Adrenal gland (tissue), 12 donors: ENCODE measurements around the gene CKAP5. TPM values are rescaled to one million over a fixed set of nuclear protein-coding genes. Genes with fewer than 3 reads are reported as not detected.

Experiments
- DNase-seq, 7 donors: peaks; one replicate each; pipeline ENCODE4 v3.0.0-alpha.2; 2019 to 2020
- H3K27ac ChIP-seq, 5 donors: fragments of 200-600 bp; sonication (generic) in 4 of 5; 1 replicate in 3 of 5; 2 replicates in 2 of 5; pipeline versions ENCODE4 v1.5.1 to v1.8.0; 2016 to 2020; ENCODE audit warnings: mild to moderate bottlenecking in 1 of 5
- H3K27me3 ChIP-seq: fragments of 200-600 bp; 2 replicates; pipeline ENCODE4 v1.8.0; 2021
- H3K36me3 ChIP-seq, 2 donors: fragments of 200-600 bp; replicated peaks in 1 of 2; 1 replicate in 1 of 2; 2 replicates in 1 of 2; pipeline versions ENCODE4 v1.5.1 to v1.8.0; 2018 to 2022
- H3K4me1 ChIP-seq, 2 donors: fragments of 200-600 bp; replicated peaks in 1 of 2; 1 replicate in 1 of 2; 2 replicates in 1 of 2; pipeline versions ENCODE4 v1.5.1 to v1.8.0; 2018 to 2021
- H3K4me3 ChIP-seq, 4 donors: fragments of 200-600 bp; sonication (generic) in 3 of 4; one replicate each; pipeline ENCODE4 v1.5.1; 2016 to 2018
- H3K9me3 ChIP-seq, 3 donors: fragments of 200-600 bp; sonication (generic) in 1 of 3; replicated peaks in 1 of 3; 1 replicate in 2 of 3; 2 replicates in 1 of 3; pipeline versions ENCODE4 v1.5.1 to v1.8.0; 2016 to 2021
- CTCF ChIP-seq, 6 experiments: fragments of 450-650 bp in 4 of 6; fragments of 200-600 bp in 2 of 6; sonication (generic) in 1 of 6; IDR thresholded peaks; 1 replicate in 5 of 6; 2 replicates in 1 of 6; pipeline versions ENCODE4 v1.5.1 to v1.8.0; 2016 to 2021; ENCODE audit warnings: antibody characterized with exemption in 6 of 6, mild to moderate bottlenecking in 2 of 6, moderate library complexity in 1 of 6
- POLR2A ChIP-seq, 2 donors: fragments of 450-650 bp; IDR thresholded peaks; one replicate each; pipeline ENCODE4 v1.6.1; 2017; ENCODE audit warnings: antibody characterized with exemption in 2 of 2, mild to moderate bottlenecking in 2 of 2, moderate library complexity in 1 of 2
- WGBS, 4 donors: extraction: QIAGEN DNeasy Blood & Tissue Kit in 2 of 4; methylation state at CpG; one replicate each; pipeline versions ENCODE4 v1.1.5 to v1.1.7; 2013 to 2017; 5-methylcytosine and 5-hydroxymethylcytosine counted together
- intact Hi-C, 2 donors: fragments of 100-400 bp; cut with DNase I; formaldehyde crosslinking; loops; one replicate each; pipeline versions ENCODE4 v1.14.1 to v1.15.0; 2022 to 2023
- polyA plus RNA-seq, 3 donors: library from polyadenylated mRNA; stranded (reverse); fragments of 200-250 nt in 2 of 3; fragments of 350-450 nt in 1 of 3; fragmentation: Illumina TruSeq in 1 of 3; extraction: RNeasy Lipid Tissue Mini Kit (QIAGEN cat#74804) in 1 of 3; gene quantifications; one replicate each; pipeline ENCODE4 v1.2.3, GENCODE V29; 2013 to 2014
- total RNA-seq, 9 donors: library from RNA; depleted of rRNA in 4 of 9; stranded (reverse); fragments of >200 nt in 4 of 9; fragments of 120-200 nt in 1 of 9; fragmentation: NEBNext Ultra II Directional in 1 of 9; extraction: Animal tissue kit (Norgen Biotek cat#: 25700) in 1 of 9; gene quantifications; one replicate each; pipeline versions ENCODE4 v1.1.0 to v1.2.4, GENCODE V29; 2013 to 2023
- donor health status: healthy with polysubstance abuse.
- donor health status: Bipolar disorder and iron deficiency.
- donor health status: DM: yes; HTN: yes; CAD: no.
- donor health status: DM: no; HTN: no; CAD: no.
- donor health status: DM: no; HTN: no; CAD: no.
- donor health status: DM: yes; HTN: yes; CAD: no.

The CKAP5 gene
- total and polyA plus RNA-seq, 12 donors = 18.0 to 174 (median 97.6) TPM

- H3K4me1 ChIP-seq = no peaks in the 10 kb centered on the region
- H3K27me3 ChIP-seq = no peaks in the 10 kb centered on the region
- H3K36me3 ChIP-seq = peaks cover 0 to 94% of the 10 kb centered on the region in 2 donors
- H3K27ac ChIP-seq = no peak overlapping the region
- intact Hi-C loops = no loop called here
- TF ChIP-seq CTCF (IDR thresholded peaks at IDR 0.05) (no peak), POLR2A (IDR thresholded peaks at IDR 0.05) (no peak)
- WGBS, 4 donors = 89 to 94% (median 90%) methylated on average over 6 of the region's 6 CpGs
- DNase-seq = no peak
- no peak overlapping the region for H3K4me3 ChIP-seq
- H3K9me3 ChIP-seq = no peaks in the 10 kb centered on the region
Observed at GRCh38 chr11:46747150-46747549, 98.9 kb downstream of the CKAP5 start.

GRCh38 chr11:46745995-46746394 lies 100.1 kb downstream of the CKAP5 start:
- Histone ChIP-seq H3K4me3 (no peak overlapping the region), H3K9me3 (no peaks in the 10 kb centered on the region), H3K27ac (no peak overlapping the region), H3K4me1 (no peaks in the 10 kb centered on the region), H3K36me3 (peaks cover 0 to 95% of the 10 kb centered on the region in 2 donors), H3K27me3 (no peaks in the 10 kb centered on the region)
- TF ChIP-seq CTCF (IDR thresholded peaks at IDR 0.05) = no peak
- TF ChIP-seq POLR2A (IDR thresholded peaks at IDR 0.05) = no peak
- DNase-seq = no peak
- intact Hi-C loops = no loop called here
- WGBS, 4 donors = 87 to 98% (median 92%) methylated on average over 3 of the region's 3 CpGs

- no peaks in the 10 kb centered on the region for H3K9me3 ChIP-seq
- TF ChIP-seq POLR2A (IDR thresholded peaks at IDR 0.05) (no peak), CTCF (IDR thresholded peaks at IDR 0.05) (no peak)
- DNase-seq = no peak
- H3K4me3 ChIP-seq = no peak overlapping the region
- H3K36me3 ChIP-seq = peaks cover 0 to 88% of the 10 kb centered on the region in 2 donors
- intact Hi-C loops = no loop called here
- H3K4me1 ChIP-seq = no peaks in the 10 kb centered on the region
- 75 to 90% (median 85%) methylated on average over 1 of the region's 1 CpG for WGBS, 4 donors
- H3K27ac ChIP-seq = no peak overlapping the region
- H3K27me3 ChIP-seq = no peaks in the 10 kb centered on the region
Observed at GRCh38 chr11:46745328-46745727, 100.8 kb downstream of the CKAP5 start.

- intact Hi-C loops = no loop called here
- 77 to 91% (median 83%) methylated on average over 10 of the region's 10 CpGs for WGBS, 4 donors
- Histone ChIP-seq H3K4me1 (no peaks in the 10 kb centered on the region), H3K36me3 (peaks cover 0 to 73% of the 10 kb centered on the region in 2 donors), H3K9me3 (no peaks in the 10 kb centered on the region), H3K27ac (no peak overlapping the region), H3K4me3 (no peak overlapping the region), H3K27me3 (no peaks in the 10 kb centered on the region)
- DNase-seq = no peak
- TF ChIP-seq POLR2A (IDR thresholded peaks at IDR 0.05) (no peak), CTCF (IDR thresholded peaks at IDR 0.05) (no peak)
Observed at GRCh38 chr11:46743693-46744339, 102.3 kb downstream of the CKAP5 start.
